ENCODE results near the gene MIOS. TPM values are rescaled to one million over a fixed set of nuclear protein-coding genes. Genes with fewer than 3 reads are reported as not detected.

MIOS gene
- total RNA-seq, 2 experiments from 2014 or later = 41.7 to 45.7 TPM

- ATAC-seq (no peak), DNase-seq (no peak)
- peaks cover 5% of the 10 kb centered on the region for H3K36me3 Mint-ChIP-seq (ENCODE audit: low read depth)
- intact Hi-C loops (cut with DNase I, micrococcal nuclease) = no loop called here
- no peak overlapping the region for H3K27ac Mint-ChIP-seq
- no peaks in the 10 kb centered on the region for H3K4me1 Mint-ChIP-seq
- CTCF ChIA-PET = no interaction called here
- H3K27me3 Mint-ChIP-seq = no peaks in the 10 kb centered on the region
- no peak overlapping the region for H3K4me3 Mint-ChIP-seq
- no peaks in the 10 kb centered on the region for H3K9me3 Mint-ChIP-seq (ENCODE audit: low read depth)
- POLR2A ChIA-PET = no interaction called here
These were observed 17.0 kb downstream of the MIOS start for GRCh38 chr7:7583731-7584130.

- Mint-ChIP-seq H3K27ac (no peak overlapping the region), H3K27me3 (no peaks in the 10 kb centered on the region), H3K4me1 (no peaks in the 10 kb centered on the region), H3K9me3 (ENCODE audit: low read depth) (no peaks in the 10 kb centered on the region), H3K36me3 (ENCODE audit: low read depth) (peaks cover 5% of the 10 kb centered on the region), H3K4me3 (no peak overlapping the region)
- POLR2A ChIA-PET = no interaction called here
- intact Hi-C loops (cut with DNase I, micrococcal nuclease) = no loop called here
- CTCF ChIA-PET = interaction anchor here (1.8 to 2.4 kb wide), 2 partner anchors 10 to 12 kb away, joined by 6 to 8 read pairs; no protein-coding TSS in a partner anchor
- ATAC-seq (no peak), DNase-seq (no peak)
These were observed 18.0 kb downstream of the MIOS start for GRCh38 chr7:7584653-7585052.

- no peaks in the 10 kb centered on the region for H3K9me3 Mint-ChIP-seq (ENCODE audit: low read depth)
- POLR2A ChIA-PET = interaction anchor here (0.6 kb wide), 1 partner anchor 269 kb away, joined by 3 read pairs; no protein-coding TSS in a partner anchor
- H3K27me3 Mint-ChIP-seq = no peaks in the 10 kb centered on the region
- CTCF ChIA-PET = interaction anchor here (0.6 to 2.4 kb wide), 4 partner anchors 9 to 62 kb away, joined by 3 to 8 read pairs (median 4); no protein-coding TSS in a partner anchor
- intact Hi-C loops (cut with DNase I, micrococcal nuclease) = no loop called here
- H3K4me1 Mint-ChIP-seq = no peaks in the 10 kb centered on the region
- H3K36me3 Mint-ChIP-seq (ENCODE audit: low read depth) = peaks cover 10% of the 10 kb centered on the region
- H3K4me3 Mint-ChIP-seq = no peak overlapping the region
- DNase-seq (no peak), ATAC-seq (no peak)
- H3K27ac Mint-ChIP-seq = no peak overlapping the region
These were observed 18.7 kb downstream of the MIOS start for GRCh38 chr7:7585241-7585928.

- H3K9me3 Mint-ChIP-seq (ENCODE audit: low read depth) = no peaks in the 10 kb centered on the region
- H3K27ac Mint-ChIP-seq = no peak overlapping the region
- intact Hi-C loops (cut with DNase I, micrococcal nuclease) = loop anchor here (1.0 to 5.0 kb wide), 4 partner anchors 166 to 622 kb away; no protein-coding TSS in a partner anchor
- POLR2A ChIA-PET = no interaction called here
- no peaks in the 10 kb centered on the region for H3K27me3 Mint-ChIP-seq
- no peaks in the 10 kb centered on the region for H3K4me1 Mint-ChIP-seq
- H3K4me3 Mint-ChIP-seq = no peak overlapping the region
- H3K36me3 Mint-ChIP-seq (ENCODE audit: low read depth) = peaks cover 30% of the 10 kb centered on the region
- ATAC-seq (no peak), DNase-seq (no peak)
- CTCF ChIA-PET = interaction anchor here (0.9 to 2.4 kb wide), 12 partner anchors 10 to 595 kb away, joined by 3 to 14 read pairs (median 4); no protein-coding TSS in a partner anchor
These were observed 28.8 kb downstream of the MIOS start for GRCh38 chr7:7595451-7595850.

- POLR2A ChIA-PET = no interaction called here
- H3K27ac Mint-ChIP-seq = no peak overlapping the region
- CTCF ChIA-PET = interaction anchor here (0.7 to 2.4 kb wide), 12 partner anchors 11 to 619 kb away, joined by 3 to 14 read pairs (median 4); no protein-coding TSS in a partner anchor
- H3K4me3 Mint-ChIP-seq = no peak overlapping the region
- H3K4me1 Mint-ChIP-seq = no peaks in the 10 kb centered on the region
- no peaks in the 10 kb centered on the region for H3K27me3 Mint-ChIP-seq
- no peak for DNase-seq
- H3K36me3 Mint-ChIP-seq (ENCODE audit: low read depth) = peaks cover 35% of the 10 kb centered on the region
- H3K9me3 Mint-ChIP-seq (ENCODE audit: low read depth) = no peaks in the 10 kb centered on the region
- no peak for ATAC-seq
- intact Hi-C loops (cut with DNase I, micrococcal nuclease) = loop anchor here in 1 of 2 experiments (2.0 to 5.0 kb wide), 2 partner anchors 166 to 621 kb away; no protein-coding TSS in a partner anchor
These were observed 29.5 kb downstream of the MIOS start for GRCh38 chr7:7596176-7596575.

- ATAC-seq (no peak), DNase-seq (no peak)
- ChIA-PET POLR2A (interaction anchor here (0.7 kb wide), 1 partner anchor 33 kb away, joined by 4 read pairs; no protein-coding TSS in a partner anchor), CTCF (no interaction called here)
- no peak overlapping the region for H3K27ac Mint-ChIP-seq
- intact Hi-C loops (cut with DNase I, micrococcal nuclease) = no loop called here
- peaks cover 15% of the 10 kb centered on the region for H3K36me3 Mint-ChIP-seq (ENCODE audit: low read depth)
- H3K4me3 Mint-ChIP-seq = no peak overlapping the region
- no peaks in the 10 kb centered on the region for H3K27me3 Mint-ChIP-seq
- no peaks in the 10 kb centered on the region for H3K9me3 Mint-ChIP-seq (ENCODE audit: low read depth)
- H3K4me1 Mint-ChIP-seq = peaks cover 3% of the 10 kb centered on the region
These were observed 40.3 kb downstream of the MIOS start for GRCh38 chr7:7607010-7607409.

- no peak for DNase-seq
- Mint-ChIP-seq H3K27me3 (no peaks in the 10 kb centered on the region), H3K4me1 (peaks cover 5% of the 10 kb centered on the region), H3K36me3 (ENCODE audit: low read depth) (peaks cover 15% of the 10 kb centered on the region), H3K4me3 (no peak overlapping the region), H3K27ac (peak overlapping the region; percentile 19), H3K9me3 (ENCODE audit: low read depth) (no peaks in the 10 kb centered on the region)
- ChIA-PET POLR2A (no interaction called here), CTCF (interaction anchor here (1.1 kb wide), 1 partner anchor 608 kb away, joined by 3 read pairs; no protein-coding TSS in a partner anchor)
- no peak for ATAC-seq
- intact Hi-C loops (cut with DNase I, micrococcal nuclease) = no loop called here
These were observed 42.6 kb downstream of the MIOS start for GRCh38 chr7:7609330-7609729.

GRCh38 chr7:7612519-7612918 is 45.8 kb downstream of the MIOS start:
- Mint-ChIP-seq H3K27me3 (no peaks in the 10 kb centered on the region), H3K36me3 (ENCODE audit: low read depth) (peaks cover 10% of the 10 kb centered on the region), H3K4me1 (peaks cover 6% of the 10 kb centered on the region), H3K27ac (no peak overlapping the region), H3K9me3 (ENCODE audit: low read depth) (no peaks in the 10 kb centered on the region), H3K4me3 (no peak overlapping the region)
- ATAC-seq (no peak), DNase-seq (no peak)
- POLR2A ChIA-PET = no interaction called here
- CTCF ChIA-PET = interaction anchor here (0.6 kb wide), 1 partner anchor 33 kb away, joined by 3 read pairs; no protein-coding TSS in a partner anchor
- intact Hi-C loops (cut with DNase I, micrococcal nuclease) = no loop called here

GRCh38 chr7:7613210-7613609 is 46.5 kb downstream of the MIOS start:
- ChIA-PET POLR2A (no interaction called here), CTCF (no interaction called here)
- Mint-ChIP-seq H3K27ac (no peak overlapping the region), H3K4me3 (no peak overlapping the region), H3K9me3 (ENCODE audit: low read depth) (no peaks in the 10 kb centered on the region), H3K36me3 (ENCODE audit: low read depth) (peaks cover 5% of the 10 kb centered on the region), H3K4me1 (peaks cover 7% of the 10 kb centered on the region), H3K27me3 (no peaks in the 10 kb centered on the region)
- no peak for ATAC-seq
- no peak for DNase-seq
- intact Hi-C loops (cut with DNase I, micrococcal nuclease) = no loop called here

GRCh38 chr7:7614018-7614741 is 47.5 kb downstream of the MIOS start:
- H3K4me1 Mint-ChIP-seq = peaks cover 7% of the 10 kb centered on the region
- H3K9me3 Mint-ChIP-seq (ENCODE audit: low read depth) = no peaks in the 10 kb centered on the region
- H3K27me3 Mint-ChIP-seq = no peaks in the 10 kb centered on the region
- H3K36me3 Mint-ChIP-seq (ENCODE audit: low read depth) = peaks cover 5% of the 10 kb centered on the region
- ATAC-seq = peak; percentile 57
- H3K4me3 Mint-ChIP-seq = no peak overlapping the region
- no peak overlapping the region for H3K27ac Mint-ChIP-seq
- ChIA-PET POLR2A (no interaction called here), CTCF (interaction anchor here (0.6 to 0.9 kb wide), 6 partner anchors 16 to 639 kb away, joined by 3 to 4 read pairs (median 3); partner anchors contain the start of gene UMAD1)
- DNase-seq = no peak
- intact Hi-C loops (cut with DNase I, micrococcal nuclease) = no loop called here

GRCh38 chr7:7617550-7617949 is 50.9 kb downstream of the MIOS start:
- no peak for DNase-seq
- no peak overlapping the region for H3K27ac Mint-ChIP-seq
- intact Hi-C loops (cut with DNase I, micrococcal nuclease) = no loop called here
- H3K9me3 Mint-ChIP-seq (ENCODE audit: low read depth) = no peaks in the 10 kb centered on the region
- POLR2A ChIA-PET = no interaction called here
- ATAC-seq = no peak
- no peaks in the 10 kb centered on the region for H3K36me3 Mint-ChIP-seq (ENCODE audit: low read depth)
- no peaks in the 10 kb centered on the region for H3K27me3 Mint-ChIP-seq
- H3K4me1 Mint-ChIP-seq = peaks cover 5% of the 10 kb centered on the region
- H3K4me3 Mint-ChIP-seq = no peak overlapping the region
- CTCF ChIA-PET = no interaction called here

- no peaks in the 10 kb centered on the region for H3K9me3 Mint-ChIP-seq (ENCODE audit: low read depth)
- H3K36me3 Mint-ChIP-seq (ENCODE audit: low read depth) = no peaks in the 10 kb centered on the region
- no peaks in the 10 kb centered on the region for H3K27me3 Mint-ChIP-seq
- ATAC-seq (no peak), DNase-seq (no peak)
- H3K4me3 Mint-ChIP-seq = no peak overlapping the region
- ChIA-PET POLR2A (no interaction called here), CTCF (no interaction called here)
- intact Hi-C loops (cut with DNase I, micrococcal nuclease) = no loop called here
- peaks cover 5% of the 10 kb centered on the region for H3K4me1 Mint-ChIP-seq
- no peak overlapping the region for H3K27ac Mint-ChIP-seq
These were observed 51.7 kb downstream of the MIOS start for GRCh38 chr7:7618410-7618809.

Data from activated CD4-positive, alpha-beta T cell treated with anti-CD3 and anti-CD28 coated beads for 36 hours (primary cell).